CD4-positive, CD25-positive, alpha-beta regulatory T cell (primary cell): ENCODE data around the gene TRIM24. TPM values are rescaled to one million over a fixed set of nuclear protein-coding genes. Genes with fewer than 3 reads are reported as not detected.
"Not testable (repeated sequence)": the region's sequence is repeated elsewhere in the genome, so short reads cannot be mapped to it uniquely, and the experiment has no call there.

ENCODE experiments used
- ATAC-seq, 2 donors: fragments of 150-1000 bp; cut with Tn5 transposase; one replicate each; pipeline ENCODE4 v1.10.0; 2021; ENCODE audit warnings: low read depth in 2 of 2, moderate number of reproducible peaks in 2 of 2, moderate library complexity in 1 of 2
- DNase-seq, 3 donors: peaks; one replicate each; pipeline versions ENCODE4 v3.0.0 to v3.0.0-alpha.2; 2012 to 2022; ENCODE audit warnings: mixed read lengths in 1 of 3
- H3K27ac ChIP-seq: one replicate; pipeline ENCODE4 v1.7.0; 2013; ENCODE audit warnings: mild to moderate bottlenecking, low read length; ENCODE audit not compliant: insufficient read depth, poor library complexity, severe bottlenecking
- H3K27me3 ChIP-seq: one replicate; pipeline ENCODE4 v1.7.0; 2013; ENCODE audit warnings: low read length; ENCODE audit not compliant: control insufficient read depth, insufficient read depth
- H3K36me3 ChIP-seq: one replicate; pipeline ENCODE4 v1.7.0; 2013; ENCODE audit warnings: mild to moderate bottlenecking, low read length, moderate library complexity; ENCODE audit not compliant: control insufficient read depth, insufficient read depth
- H3K4me1 ChIP-seq: 2 replicates; pipeline ENCODE4 v1.7.0; 2013; ENCODE audit warnings: mild to moderate bottlenecking, low read length; ENCODE audit not compliant: insufficient read depth, control insufficient read depth, poor library complexity, severe bottlenecking
- H3K4me3 ChIP-seq: one replicate; pipeline ENCODE4 v1.7.0; 2013; ENCODE audit warnings: low read depth, mild to moderate bottlenecking, low read length, moderate library complexity
- H3K9me3 ChIP-seq, 2 experiments: 1 replicate in 1 of 2; 2 replicates in 1 of 2; pipeline ENCODE4 v1.7.0; 2013; ENCODE audit warnings: low read length in 2 of 2, mild to moderate bottlenecking in 1 of 2, moderate library complexity in 1 of 2; ENCODE audit not compliant: control insufficient read depth in 2 of 2
- H3K27ac Mint-ChIP-seq, 3 donors: one replicate each; pipeline ENCODE4 v1.8.0; 2020 to 2022; ENCODE audit warnings: mild to moderate bottlenecking in 3 of 3, mixed read lengths in 3 of 3, moderate library complexity in 2 of 3
- H3K27me3 Mint-ChIP-seq: one replicate; pipeline ENCODE4 v1.8.0; 2022; ENCODE audit warnings: mild to moderate bottlenecking, mixed read lengths
- H3K36me3 Mint-ChIP-seq: one replicate; pipeline ENCODE4 v1.8.0; 2020; ENCODE audit warnings: mixed read lengths
- H3K4me1 Mint-ChIP-seq, 4 donors: one replicate each; pipeline ENCODE4 v1.8.0; 2020 to 2022; ENCODE audit warnings: mixed read lengths in 4 of 4, mild to moderate bottlenecking in 1 of 4
- H3K4me3 Mint-ChIP-seq, 4 donors: one replicate each; pipeline ENCODE4 v1.8.0; 2020 to 2022; ENCODE audit warnings: mild to moderate bottlenecking in 4 of 4, mixed read lengths in 4 of 4, moderate library complexity in 3 of 4
- H3K9me3 Mint-ChIP-seq, 7 donors: one replicate each; pipeline ENCODE4 v1.8.0; 2020 to 2022; ENCODE audit warnings: mixed read lengths in 7 of 7, mild to moderate bottlenecking in 3 of 7, moderate library complexity in 2 of 7
- polyA plus RNA-seq, 4 donors: library from polyadenylated mRNA; unstranded; fragments of 300-500 nt; fragmentation: Illumina TruSeq; gene quantifications; one replicate each; pipeline ENCODE4 v1.2.3, GENCODE V29; 2021
- total RNA-seq: library from RNA; stranded (reverse); gene quantifications from one replicate; pipeline ENCODE4 v1.2.3, GENCODE V29; 2022

TRIM24 gene
- total and polyA plus RNA-seq, 5 donors from 2014 or later: 5.6 to 20.5 (median 7.8) TPM

DNA sequence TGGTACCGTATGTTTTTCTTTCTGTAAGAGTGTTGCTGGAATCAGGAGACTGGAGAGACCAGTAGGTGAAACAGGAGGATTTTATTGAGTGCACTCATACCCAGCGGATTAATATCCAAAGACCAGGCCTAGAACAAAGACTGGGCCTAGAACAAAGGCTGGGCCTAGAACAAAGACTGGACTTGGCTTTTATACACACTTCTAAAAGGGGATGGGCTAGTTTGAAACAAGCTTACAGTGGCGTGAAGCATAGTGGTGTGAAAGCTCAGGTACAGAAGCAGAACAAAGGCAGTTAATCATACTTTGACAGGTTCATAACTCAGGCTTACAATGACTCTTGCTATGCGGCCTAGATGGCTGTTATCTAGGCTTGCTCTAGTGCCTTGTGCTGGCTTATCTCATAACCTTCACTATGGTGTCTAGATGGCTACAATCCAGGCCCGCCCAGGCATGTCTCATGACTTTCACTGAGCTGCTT, 67.7 kb downstream of the TRIM24 start:
- H3K4me1 Mint-ChIP-seq: peaks cover 0 to 4% (median 0%) of the 10 kb centered on the region in 4 donors
- DNase-seq (peak in 1 of 3 donors; percentile 26), ATAC-seq (no peak)
- H3K27ac ChIP-seq: no peak overlapping the region
- peaks cover 33 to 50% of the 10 kb centered on the region in 2 experiments for H3K9me3 ChIP-seq
- H3K4me3 Mint-ChIP-seq: no peak overlapping the region
- H3K27ac Mint-ChIP-seq: no peak overlapping the region
- H3K27me3 ChIP-seq: no peaks in the 10 kb centered on the region
- H3K27me3 Mint-ChIP-seq: no peaks in the 10 kb centered on the region
- no peaks in the 10 kb centered on the region for H3K4me1 ChIP-seq
- peaks cover 58% of the 10 kb centered on the region for H3K36me3 ChIP-seq
- H3K9me3 Mint-ChIP-seq: peaks cover 0 to 48% (median 12%) of the 10 kb centered on the region in 7 donors
- peaks cover 54% of the 10 kb centered on the region for H3K36me3 Mint-ChIP-seq
- no peak overlapping the region for H3K4me3 ChIP-seq

DNA sequence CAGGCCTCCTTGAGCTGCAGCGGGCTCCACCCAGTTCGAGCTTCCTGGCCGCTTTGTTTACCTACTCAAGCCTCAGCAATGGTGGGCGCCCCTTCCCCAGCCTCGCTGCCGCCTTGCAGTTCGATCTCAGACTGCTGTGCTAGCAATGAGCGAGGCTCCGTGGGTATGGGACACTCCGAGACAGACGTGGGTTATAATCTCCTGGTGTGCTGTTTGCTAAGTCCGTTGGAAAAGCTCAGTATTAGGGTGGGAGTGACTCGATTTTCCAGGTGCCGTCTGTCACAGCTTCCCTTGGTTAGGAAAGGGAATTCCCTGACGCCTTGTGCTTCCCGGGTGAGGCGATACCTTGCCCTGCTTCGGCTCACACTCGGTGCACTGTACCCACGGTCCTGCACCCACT, 76.8 kb downstream of the TRIM24 start:
- H3K27me3 ChIP-seq, ATAC-seq, H3K9me3 ChIP-seq, H3K27ac Mint-ChIP-seq, H3K4me3 Mint-ChIP-seq, H3K27me3 Mint-ChIP-seq, H3K27ac ChIP-seq, H3K4me1 ChIP-seq, H3K4me3 ChIP-seq, DNase-seq: not testable (repeated sequence)
- H3K36me3 ChIP-seq: peaks cover 24% of the 10 kb centered on the region
- peaks cover 69% of the 10 kb centered on the region for H3K36me3 Mint-ChIP-seq
- peaks cover 0 to 11% (median 4%) of the 10 kb centered on the region in 7 donors for H3K9me3 Mint-ChIP-seq
- peaks cover under 1 to 16% (median 11%) of the 10 kb centered on the region in 4 donors for H3K4me1 Mint-ChIP-seq

DNA sequence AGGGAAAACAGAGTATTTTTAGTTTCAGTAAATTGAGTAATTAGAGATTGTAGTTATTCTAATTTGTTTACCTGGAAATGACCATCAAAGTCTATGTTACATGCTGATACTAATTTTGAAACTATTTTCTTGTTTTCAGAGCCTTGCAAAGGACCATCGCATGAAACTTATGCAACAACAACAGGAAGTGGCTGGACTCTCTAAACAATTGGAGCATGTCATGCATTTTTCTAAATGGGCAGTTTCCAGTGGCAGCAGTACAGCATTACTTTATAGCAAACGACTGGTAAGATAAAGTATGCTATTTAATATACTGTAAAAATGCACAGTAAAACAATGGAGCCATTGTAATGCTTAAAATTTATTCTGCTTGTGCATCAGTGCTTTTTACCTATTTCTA, 78.5 kb downstream of the TRIM24 start:
- no peaks in the 10 kb centered on the region for H3K9me3 ChIP-seq
- no peak for ATAC-seq
- Mint-ChIP-seq H3K27me3 (no peaks in the 10 kb centered on the region), H3K36me3 (peaks cover 64% of the 10 kb centered on the region), H3K4me3 (no peak overlapping the region), H3K4me1 (peaks cover 5 to 15% (median 11%) of the 10 kb centered on the region in 4 donors), H3K27ac (no peak overlapping the region), H3K9me3 (peaks cover 0 to 6% (median 0%) of the 10 kb centered on the region in 7 donors)
- no peaks in the 10 kb centered on the region for H3K4me1 ChIP-seq
- no peak overlapping the region for H3K27ac ChIP-seq
- peaks cover 28% of the 10 kb centered on the region for H3K36me3 ChIP-seq
- DNase-seq: no peak
- no peaks in the 10 kb centered on the region for H3K27me3 ChIP-seq
- no peak overlapping the region for H3K4me3 ChIP-seq

DNA sequence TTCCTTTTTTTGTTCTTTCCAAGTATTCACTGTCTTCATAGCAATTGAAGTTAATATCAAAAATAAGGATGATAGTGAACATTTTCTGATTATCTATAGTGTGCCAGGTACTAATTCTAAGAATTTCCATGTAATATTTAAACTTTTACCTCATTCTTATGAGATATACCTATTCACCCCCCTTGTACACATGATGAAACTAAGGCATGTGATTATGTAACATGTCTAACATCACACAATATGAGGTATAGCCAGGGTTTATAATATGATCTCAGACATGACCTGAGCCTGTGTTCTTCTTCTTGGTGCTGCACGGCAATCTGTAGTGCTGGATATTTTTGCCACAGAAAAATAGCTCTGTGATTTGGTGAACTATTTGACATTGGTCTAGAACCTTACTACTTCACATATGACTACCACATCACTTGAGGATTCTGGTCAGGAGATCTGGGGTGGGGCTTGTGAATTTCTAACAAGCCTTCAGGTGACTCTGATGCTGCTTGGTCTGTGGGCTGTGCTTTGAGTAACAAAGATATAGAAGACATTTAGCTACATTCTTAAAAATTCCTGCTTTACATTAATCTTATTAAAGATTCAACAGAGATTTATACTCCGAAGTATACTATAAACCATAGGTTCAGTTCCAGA, 79.1 kb downstream of the TRIM24 start:
- H3K27ac ChIP-seq: no peak overlapping the region
- peaks cover 63% of the 10 kb centered on the region for H3K36me3 Mint-ChIP-seq
- H3K27ac Mint-ChIP-seq: no peak overlapping the region
- H3K4me1 Mint-ChIP-seq: peaks cover 5 to 15% (median 10%) of the 10 kb centered on the region in 4 donors
- H3K27me3 Mint-ChIP-seq: no peaks in the 10 kb centered on the region
- no peaks in the 10 kb centered on the region for H3K27me3 ChIP-seq
- no peak overlapping the region for H3K4me3 Mint-ChIP-seq
- no peaks in the 10 kb centered on the region for H3K9me3 ChIP-seq
- H3K4me3 ChIP-seq: no peak overlapping the region
- H3K4me1 ChIP-seq: no peaks in the 10 kb centered on the region
- H3K36me3 ChIP-seq: peaks cover 28% of the 10 kb centered on the region
- H3K9me3 Mint-ChIP-seq: peaks cover 0 to 4% (median 0%) of the 10 kb centered on the region in 7 donors
- no peak for DNase-seq
- ATAC-seq: no peak

DNA sequence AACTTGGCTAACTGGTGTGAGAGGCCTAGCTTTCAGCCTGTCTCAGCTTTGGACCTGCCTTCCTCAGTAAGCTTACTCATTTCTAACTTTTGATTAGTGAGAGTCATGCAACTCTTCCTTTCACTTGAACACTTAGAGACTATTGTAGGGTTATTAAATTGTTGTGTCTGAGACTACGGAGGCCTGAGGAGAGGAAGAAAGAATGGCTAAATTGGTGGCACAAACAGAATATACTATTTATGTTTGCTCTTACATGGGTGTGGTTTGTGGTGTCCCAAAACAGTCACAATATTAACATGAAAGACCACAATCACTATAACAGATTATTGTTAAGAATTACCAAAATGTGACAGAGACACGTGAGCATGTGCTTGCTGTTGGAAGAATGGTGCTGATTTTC, 82.1 kb downstream of the TRIM24 start:
- Mint-ChIP-seq H3K27ac (peak overlapping the region in 1 of 3 donors; percentile 19), H3K36me3 (peaks cover 74% of the 10 kb centered on the region), H3K4me1 (peaks cover 2 to 19% (median 10%) of the 10 kb centered on the region in 4 donors), H3K9me3 (peaks cover 0 to 16% (median 5%) of the 10 kb centered on the region in 7 donors), H3K4me3 (no peak overlapping the region), H3K27me3 (no peaks in the 10 kb centered on the region)
- ATAC-seq (no peak), DNase-seq (peak in 1 of 3 donors; percentile 5)
- no peaks in the 10 kb centered on the region for H3K27me3 ChIP-seq
- H3K27ac ChIP-seq: no peak overlapping the region
- H3K36me3 ChIP-seq: peaks cover 35% of the 10 kb centered on the region
- H3K9me3 ChIP-seq: no peaks in the 10 kb centered on the region
- no peaks in the 10 kb centered on the region for H3K4me1 ChIP-seq
- H3K4me3 ChIP-seq: no peak overlapping the region

DNA sequence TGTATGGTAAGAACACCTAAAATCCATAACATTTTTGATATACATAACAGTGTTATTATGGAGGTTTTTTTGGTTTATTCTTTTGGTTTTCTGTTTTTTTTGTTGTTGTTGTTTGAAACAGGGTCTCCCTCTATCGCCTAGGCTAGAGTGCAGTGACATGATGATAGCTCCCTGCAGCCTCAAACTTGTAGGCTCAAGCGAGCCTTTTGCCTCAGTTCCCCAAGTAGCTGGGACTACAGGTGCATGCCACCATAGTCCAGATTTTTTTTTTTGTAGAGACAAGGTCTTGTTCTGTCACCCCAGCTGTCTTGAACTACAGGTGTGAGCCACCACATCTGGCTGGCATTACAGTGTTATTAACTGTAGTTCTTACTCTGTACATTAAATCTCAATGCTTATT, 83.7 kb downstream of the TRIM24 start:
- no peak for ATAC-seq
- Mint-ChIP-seq H3K4me3 (no peak overlapping the region), H3K27me3 (no peaks in the 10 kb centered on the region), H3K27ac (no peak overlapping the region), H3K36me3 (peaks cover 68% of the 10 kb centered on the region), H3K9me3 (peaks cover 0 to 16% (median 7%) of the 10 kb centered on the region in 7 donors), H3K4me1 (peaks cover 2 to 19% (median 10%) of the 10 kb centered on the region in 4 donors)
- H3K9me3 ChIP-seq: no peaks in the 10 kb centered on the region
- no peak overlapping the region for H3K27ac ChIP-seq
- H3K4me3 ChIP-seq: no peak overlapping the region
- DNase-seq: no peak
- peaks cover 31% of the 10 kb centered on the region for H3K36me3 ChIP-seq
- no peaks in the 10 kb centered on the region for H3K4me1 ChIP-seq
- no peaks in the 10 kb centered on the region for H3K27me3 ChIP-seq

DNA sequence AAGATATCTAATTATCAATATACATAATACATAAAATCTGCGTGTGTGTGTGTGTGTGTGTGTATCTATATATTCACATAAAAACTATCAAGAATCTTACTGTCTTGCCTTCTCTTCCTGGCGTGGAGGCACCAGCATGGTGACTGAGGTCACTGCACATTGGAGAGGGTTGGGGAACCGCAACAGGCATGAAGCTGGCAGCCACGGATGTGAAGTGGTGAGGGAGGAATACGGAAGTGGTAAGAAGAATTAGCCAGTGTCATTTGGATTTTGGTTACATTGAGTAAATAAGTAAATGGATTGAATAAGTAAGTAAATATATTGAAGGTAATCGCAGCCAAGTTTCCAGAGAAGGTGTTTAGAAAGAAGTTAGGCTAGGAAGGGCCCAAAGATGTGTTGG, 85.1 kb downstream of the TRIM24 start:
- Histone ChIP-seq H3K4me3 (no peak overlapping the region), H3K4me1 (no peaks in the 10 kb centered on the region), H3K36me3 (peaks cover 29% of the 10 kb centered on the region), H3K9me3 (no peaks in the 10 kb centered on the region), H3K27me3 (no peaks in the 10 kb centered on the region), H3K27ac (no peak overlapping the region)
- Mint-ChIP-seq H3K36me3 (peaks cover 68% of the 10 kb centered on the region), H3K4me3 (peak overlapping the region in 1 of 4 donors; percentile 18), H3K4me1 (peaks cover 0 to 13% (median 8%) of the 10 kb centered on the region in 4 donors), H3K27me3 (no peaks in the 10 kb centered on the region), H3K27ac (peak overlapping the region in 1 of 3 donors; percentile 61), H3K9me3 (peaks cover 0 to 25% (median 7%) of the 10 kb centered on the region in 7 donors)
- DNase-seq (no peak), ATAC-seq (no peak)
